ENCODE data around the gene MAP3K5. TPM values are rescaled to one million over a fixed set of nuclear protein-coding genes. Genes with fewer than 3 reads are reported as not detected.

MAP3K5 gene
- total RNA-seq, 1 donor from 2014 or later, result 24.4 TPM

DNA sequence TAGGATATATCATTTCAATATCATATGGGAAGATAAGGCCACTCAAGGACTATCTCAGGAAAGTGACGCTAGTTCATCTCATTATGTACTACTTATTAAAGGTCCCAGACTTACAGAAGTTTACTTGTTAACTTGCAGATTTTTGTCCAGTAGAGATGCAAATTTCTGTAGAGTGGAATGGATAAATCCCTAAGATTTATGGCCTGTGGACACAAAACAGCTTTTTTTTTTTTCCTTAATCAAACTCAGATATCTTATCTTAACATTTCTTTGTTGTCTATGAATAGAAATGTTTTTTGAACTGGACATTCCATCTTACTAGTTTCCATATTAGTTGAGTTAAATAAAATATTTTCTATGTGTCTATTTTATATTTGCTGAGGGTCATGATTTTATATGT is 131.6 kb downstream of the MAP3K5 start:
- intact Hi-C loops (cut with micrococcal nuclease), result loop anchor here (1.0 kb wide), 1 partner anchor 31 kb away; no protein-coding TSS in a partner anchor
- no peak overlapping the region for H3K4me3 Mint-ChIP-seq

GRCh38 chr6:136659991-136660499 is 132.2 kb downstream of the MAP3K5 start:
- Mint-ChIP-seq H3K4me1 (no peaks in the 10 kb centered on the region), H3K27me3 (no peaks in the 10 kb centered on the region), H3K27ac (no peak overlapping the region), H3K36me3 (ENCODE audit: low read depth) (peaks cover 45% of the 10 kb centered on the region), H3K9me3 (no peaks in the 10 kb centered on the region), H3K4me3 (no peak overlapping the region)
- intact Hi-C loops (cut with micrococcal nuclease), result loop anchor here (1.0 kb wide), 1 partner anchor 31 kb away; no protein-coding TSS in a partner anchor
- ATAC-seq (ENCODE audit: low read depth), result no peak
- POLR2A ChIA-PET, result no interaction called here
- no peak for DNase-seq
- TF ChIP-seq, protein P1, sequence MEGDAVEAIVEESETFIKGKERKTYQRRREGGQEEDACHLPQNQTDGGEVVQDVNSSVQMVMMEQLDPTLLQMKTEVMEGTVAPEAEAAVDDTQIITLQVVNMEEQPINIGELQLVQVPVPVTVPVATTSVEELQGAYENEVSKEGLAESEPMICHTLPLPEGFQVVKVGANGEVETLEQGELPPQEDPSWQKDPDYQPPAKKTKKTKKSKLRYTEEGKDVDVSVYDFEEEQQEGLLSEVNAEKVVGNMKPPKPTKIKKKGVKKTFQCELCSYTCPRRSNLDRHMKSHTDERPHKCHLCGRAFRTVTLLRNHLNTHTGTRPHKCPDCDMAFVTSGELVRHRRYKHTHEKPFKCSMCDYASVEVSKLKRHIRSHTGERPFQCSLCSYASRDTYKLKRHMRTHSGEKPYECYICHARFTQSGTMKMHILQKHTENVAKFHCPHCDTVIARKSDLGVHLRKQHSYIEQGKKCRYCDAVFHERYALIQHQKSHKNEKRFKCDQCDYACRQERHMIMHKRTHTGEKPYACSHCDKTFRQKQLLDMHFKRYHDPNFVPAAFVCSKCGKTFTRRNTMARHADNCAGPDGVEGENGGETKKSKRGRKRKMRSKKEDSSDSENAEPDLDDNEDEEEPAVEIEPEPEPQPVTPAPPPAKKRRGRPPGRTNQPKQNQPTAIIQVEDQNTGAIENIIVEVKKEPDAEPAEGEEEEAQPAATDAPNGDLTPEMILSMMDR (IDR thresholded peaks at IDR 0.05), result no peak
- CTCF ChIA-PET, result no interaction called here

More for the DNA sequence above, 131.6 kb downstream of the MAP3K5 start:
- Mint-ChIP-seq H3K27me3 (no peaks in the 10 kb centered on the region), H3K4me1 (no peaks in the 10 kb centered on the region), H3K36me3 (ENCODE audit: low read depth) (peaks cover 39% of the 10 kb centered on the region), H3K9me3 (no peaks in the 10 kb centered on the region), H3K27ac (no peak overlapping the region)
- CTCF ChIA-PET, result interaction anchor here (0.8 kb wide), 1 partner anchor 132 kb away, joined by 3 read pairs; no protein-coding TSS in a partner anchor
- TF ChIP-seq, protein P1 (IDR thresholded peaks at IDR 0.05), result no peak
- no peak for ATAC-seq (ENCODE audit: low read depth)
- DNase-seq, result no peak
- POLR2A ChIA-PET, result no interaction called here

DNA sequence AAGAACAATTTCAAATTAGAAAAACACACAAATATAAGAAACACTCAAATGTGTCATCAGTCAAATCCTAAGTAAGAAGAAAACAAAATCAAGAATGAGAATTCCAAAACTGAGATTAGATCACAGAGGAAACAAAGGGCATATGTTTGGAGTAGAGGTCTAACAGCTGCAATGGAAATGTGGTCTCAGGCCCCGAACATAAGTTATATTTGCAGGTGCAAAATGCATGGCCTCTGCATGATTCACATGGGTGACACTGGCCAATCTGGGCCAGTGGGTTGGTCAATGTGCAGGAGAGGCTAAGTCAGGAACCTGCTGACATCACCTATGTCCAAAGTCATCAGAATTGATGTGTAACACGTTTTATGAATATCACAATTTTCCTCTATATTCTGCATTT is 133.6 kb downstream of the MAP3K5 start:
- Mint-ChIP-seq H3K27ac (no peak overlapping the region), H3K9me3 (no peaks in the 10 kb centered on the region), H3K36me3 (ENCODE audit: low read depth) (peaks cover 42% of the 10 kb centered on the region), H3K27me3 (no peaks in the 10 kb centered on the region), H3K4me1 (no peaks in the 10 kb centered on the region), H3K4me3 (no peak overlapping the region)
- intact Hi-C loops (cut with micrococcal nuclease), result no loop called here
- ChIA-PET POLR2A (interaction anchor here (0.5 to 0.7 kb wide), 2 partner anchors 18 to 120 kb away, joined by 3 to 5 read pairs; no protein-coding TSS in a partner anchor), CTCF (interaction anchor here (1.2 to 1.6 kb wide), 2 partner anchors 14 to 133 kb away, joined by 7 to 9 read pairs; partner anchors contain the start of gene MAP3K5)
- DNase-seq (no peak), ATAC-seq (ENCODE audit: low read depth) (no peak)
- TF ChIP-seq, protein P1 (IDR thresholded peaks at IDR 0.05), result no peak

GRCh38 chr6:136657666-136658065 is 134.6 kb downstream of the MAP3K5 start:
- no peaks in the 10 kb centered on the region for H3K9me3 Mint-ChIP-seq

GRCh38 chr6:136656121-136656520 is 136.2 kb downstream of the MAP3K5 start:
- DNase-seq, result no peak
- CTCF ChIA-PET, result interaction anchor here (2.0 to 2.5 kb wide), 2 partner anchors 11 to 136 kb away, joined by 9 to 14 read pairs; partner anchors contain the start of gene MAP3K5
- no peak for ATAC-seq (ENCODE audit: low read depth)
- intact Hi-C loops (cut with micrococcal nuclease), result no loop called here
- H3K36me3 Mint-ChIP-seq (ENCODE audit: low read depth), result peaks cover 60% of the 10 kb centered on the region
- H3K9me3 Mint-ChIP-seq, result no peaks in the 10 kb centered on the region
- no peak overlapping the region for H3K27ac Mint-ChIP-seq
- H3K27me3 Mint-ChIP-seq, result no peaks in the 10 kb centered on the region
- TF ChIP-seq, protein P1 (IDR thresholded peaks at IDR 0.05), result no peak
- H3K4me1 Mint-ChIP-seq, result no peaks in the 10 kb centered on the region
- POLR2A ChIA-PET, result no interaction called here
- no peak overlapping the region for H3K4me3 Mint-ChIP-seq

More at GRCh38 chr6:136657666-136658065, 134.6 kb downstream of the MAP3K5 start:
- intact Hi-C loops (cut with micrococcal nuclease), result no loop called here
- ATAC-seq (ENCODE audit: low read depth) (no peak), DNase-seq (no peak)
- Mint-ChIP-seq H3K27ac (no peak overlapping the region), H3K27me3 (no peaks in the 10 kb centered on the region), H3K4me3 (no peak overlapping the region), H3K36me3 (ENCODE audit: low read depth) (peaks cover 49% of the 10 kb centered on the region), H3K4me1 (no peaks in the 10 kb centered on the region)
- POLR2A ChIA-PET, result no interaction called here
- CTCF ChIA-PET, result interaction anchor here (1.0 kb wide), 1 partner anchor 135 kb away, joined by 3 read pairs; the partner anchor contains the start of gene MAP3K5
- TF ChIP-seq, protein P1 (IDR thresholded peaks at IDR 0.05), result no peak
